ENCODE results near the gene ARSG.

ARSG gene

GRCh38 chr17:68398691-68399637, 107.7 kb downstream of the ARSG start (continued):
- TF ChIP-seq ZNF518A (tag by site-specific recombination; conservative IDR thresholded peaks at IDR 0.05; ENCODE audit: low read depth) (no peak), ZBTB26 (tag by site-specific recombination; optimal IDR thresholded peaks at IDR 0.05) (no peak), ZNF341 (tag by site-specific recombination; IDR thresholded peaks at IDR 0.05; ENCODE audit: low read depth) (no peak), ZNF350 (tag by site-specific recombination; IDR thresholded peaks at IDR 0.05) (no peak), ZNF132 (tag by site-specific recombination; IDR thresholded peaks at IDR 0.05; ENCODE audit: borderline replicate concordance) (no peak), ZFP69B (tag by site-specific recombination; IDR thresholded peaks at IDR 0.05) (no peak), KLF9 (tag by site-specific recombination; IDR thresholded peaks at IDR 0.05; ENCODE audit: low read depth) (peak; percentile 54), ZNF398 (tag by site-specific recombination; IDR thresholded peaks at IDR 0.05) (no peak), ZNF449 (tag by site-specific recombination; IDR thresholded peaks at IDR 0.05) (no peak), ZSCAN18 (tag by site-specific recombination; IDR thresholded peaks at IDR 0.05) (no peak), ZNF768 (tag by site-specific recombination; IDR thresholded peaks at IDR 0.05) (no peak), ZNF157 (tag by site-specific recombination; IDR thresholded peaks at IDR 0.05) (no peak), ZNF426 (tag by site-specific recombination; IDR thresholded peaks at IDR 0.05) (no peak), ZNF391 (tag by site-specific recombination; IDR thresholded peaks at IDR 0.05; ENCODE audit: borderline replicate concordance, low read depth) (no peak), HOXC10 (CRISPR knock-in tag; IDR thresholded peaks at IDR 0.05) (no peak), ZNF585B (tag by site-specific recombination; IDR thresholded peaks at IDR 0.05) (no peak), ZNF548 (tag by site-specific recombination; IDR thresholded peaks at IDR 0.05) (no peak)
- TF ChIP-seq, protein P1, sequence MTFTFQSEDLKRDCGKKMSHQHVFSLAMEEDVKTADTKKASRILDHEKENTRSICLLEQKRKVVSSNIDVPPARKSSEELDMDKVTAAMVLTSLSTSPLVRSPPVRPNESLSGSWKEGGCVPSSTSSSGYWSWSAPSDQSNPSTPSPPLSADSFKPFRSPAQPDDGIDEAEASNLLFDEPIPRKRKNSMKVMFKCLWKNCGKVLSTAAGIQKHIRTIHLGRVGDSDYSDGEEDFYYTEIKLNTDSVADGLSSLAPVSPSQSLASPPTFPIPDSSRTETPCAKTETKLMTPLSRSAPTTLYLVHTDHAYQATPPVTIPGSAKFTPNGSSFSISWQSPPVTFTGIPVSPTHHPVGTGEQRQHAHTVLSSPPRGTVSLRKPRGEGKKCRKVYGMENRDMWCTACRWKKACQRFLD (tag by site-specific recombination; IDR thresholded peaks at IDR 0.05), result no peak
- TF ChIP-seq, protein P2, sequence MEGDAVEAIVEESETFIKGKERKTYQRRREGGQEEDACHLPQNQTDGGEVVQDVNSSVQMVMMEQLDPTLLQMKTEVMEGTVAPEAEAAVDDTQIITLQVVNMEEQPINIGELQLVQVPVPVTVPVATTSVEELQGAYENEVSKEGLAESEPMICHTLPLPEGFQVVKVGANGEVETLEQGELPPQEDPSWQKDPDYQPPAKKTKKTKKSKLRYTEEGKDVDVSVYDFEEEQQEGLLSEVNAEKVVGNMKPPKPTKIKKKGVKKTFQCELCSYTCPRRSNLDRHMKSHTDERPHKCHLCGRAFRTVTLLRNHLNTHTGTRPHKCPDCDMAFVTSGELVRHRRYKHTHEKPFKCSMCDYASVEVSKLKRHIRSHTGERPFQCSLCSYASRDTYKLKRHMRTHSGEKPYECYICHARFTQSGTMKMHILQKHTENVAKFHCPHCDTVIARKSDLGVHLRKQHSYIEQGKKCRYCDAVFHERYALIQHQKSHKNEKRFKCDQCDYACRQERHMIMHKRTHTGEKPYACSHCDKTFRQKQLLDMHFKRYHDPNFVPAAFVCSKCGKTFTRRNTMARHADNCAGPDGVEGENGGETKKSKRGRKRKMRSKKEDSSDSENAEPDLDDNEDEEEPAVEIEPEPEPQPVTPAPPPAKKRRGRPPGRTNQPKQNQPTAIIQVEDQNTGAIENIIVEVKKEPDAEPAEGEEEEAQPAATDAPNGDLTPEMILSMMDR (tag by site-specific recombination; IDR thresholded peaks at IDR 0.05), result peak; percentile 93
- TF ChIP-seq, protein P3, sequence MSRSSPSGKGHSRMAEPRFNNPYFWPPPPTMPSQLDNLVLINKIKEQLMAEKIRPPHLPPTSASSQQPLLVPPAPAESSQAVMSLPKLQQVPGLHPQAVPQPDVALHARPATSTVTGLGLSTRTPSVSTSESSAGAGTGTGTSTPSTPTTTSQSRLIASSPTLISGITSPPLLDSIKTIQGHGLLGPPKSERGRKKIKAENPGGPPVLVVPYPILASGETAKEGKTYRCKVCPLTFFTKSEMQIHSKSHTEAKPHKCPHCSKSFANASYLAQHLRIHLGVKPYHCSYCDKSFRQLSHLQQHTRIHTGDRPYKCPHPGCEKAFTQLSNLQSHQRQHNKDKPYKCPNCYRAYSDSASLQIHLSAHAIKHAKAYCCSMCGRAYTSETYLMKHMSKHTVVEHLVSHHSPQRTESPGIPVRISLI (tag by site-specific recombination; IDR thresholded peaks at IDR 0.05), result no peak
